H1 (cell line): ENCODE data around the gene TMED10. TPM values are rescaled to one million over a fixed set of nuclear protein-coding genes. Genes with fewer than 3 reads are reported as not detected.

ENCODE experiments used
- CHD1 ChIP-seq: IDR thresholded peaks from 2 replicates; pipeline ENCODE4 v1.6.1; 2012; ENCODE audit warnings: low read depth, low read length, improper control_type of control experiment
- CHD7 ChIP-seq: fragments of 300-600 bp; sonication (generic); IDR thresholded peaks from 2 replicates; pipeline ENCODE4 v1.7.1; 2012; ENCODE audit warnings: low read length, moderate library complexity, mild to moderate bottlenecking, inconsistent platforms; ENCODE audit not compliant: insufficient replicate concordance
- GABPA ChIP-seq: IDR thresholded peaks from 2 replicates; pipeline ENCODE4 v1.6.1; 2011; ENCODE audit warnings: mild to moderate bottlenecking, low read length, moderate library complexity, borderline replicate concordance; ENCODE audit not compliant: insufficient read depth
- JUN ChIP-seq: IDR thresholded peaks from 2 replicates; pipeline ENCODE4 v1.6.1; 2011; ENCODE audit warnings: low read depth, mild to moderate bottlenecking, improper control_type of control experiment, low read length
- RBBP5 ChIP-seq: IDR thresholded peaks from 2 replicates; pipeline ENCODE4 v1.7.1; 2012; ENCODE audit warnings: low read depth, mild to moderate bottlenecking, inconsistent platforms, low read length, moderate library complexity, borderline replicate concordance
- RFX5 ChIP-seq: IDR thresholded peaks from 2 replicates; pipeline ENCODE4 v1.6.1; 2011; ENCODE audit warnings: low read depth, low read length, improper control_type of control experiment, borderline replicate concordance
- SIN3A ChIP-seq, 2 experiments: IDR thresholded peaks in 1 of 2; conservative IDR thresholded peaks in 1 of 2; 2 replicates each; pipeline ENCODE4 v1.6.1; 2011 to 2012; ENCODE audit warnings: low read length in 2 of 2, improper control_type of control experiment in 1 of 2, low read depth in 1 of 2, mild to moderate bottlenecking in 1 of 2
- TAF1 ChIP-seq: IDR thresholded peaks from 2 replicates; pipeline ENCODE4 v1.6.1; 2011; ENCODE audit warnings: mild to moderate bottlenecking, low read depth, low read length
- TCF12 ChIP-seq: IDR thresholded peaks from 2 replicates; pipeline ENCODE4 v1.6.1; 2011; ENCODE audit warnings: low read depth, mild to moderate bottlenecking, low read length
- ZNF274 ChIP-seq: IDR thresholded peaks from 2 replicates; pipeline ENCODE4 v1.7.0; 2012; ENCODE audit warnings: low read length, borderline replicate concordance; ENCODE audit errors: extremely low read depth
- polyA plus RNA-seq, 7 experiments: library from polyadenylated mRNA; depleted of rRNA in 3 of 7; stranded (reverse) in 5 of 7; unstranded in 2 of 7; fragments of >200 nt in 5 of 7; fragments of 200-250 nt in 2 of 7; gene quantifications; 1 replicate in 5 of 7; 2 replicates in 1 of 7; 4 replicates in 1 of 7; pipeline versions ENCODE4 v1.2.1 to v1.2.3, GENCODE V29; 2011 to 2013; ENCODE audit warnings: missing spikeins in 2 of 7, mixed read lengths in 2 of 7
- total RNA-seq: library from RNA; stranded (reverse); fragmentation: NEBNext Ultra II Directional; extraction: Animal tissue kit (Norgen Biotek cat#: 25700); gene quantifications from 2 replicates; pipeline ENCODE4 v1.2.1, GENCODE V29; 2021

TMED10 gene
- total and polyA plus RNA-seq, 2 of the 8 experiments (the other 6 are each of a cell fraction or from before 2014, with no cell fraction given) = 218 to 250 TPM

- TF ChIP-seq CHD7 (no peak), TAF1 (no peak), TCF12 (no peak), GABPA (no peak), JUN (no peak), RBBP5 (no peak), SIN3A (conservative IDR thresholded peaks at IDR 0.05 in 1 of 2, IDR thresholded peaks at IDR 0.05 in 1 of 2; ENCODE audit: low read depth in 1 of 2, low read length in 2 of 2) (no peak), CHD1 (no peak), ZNF274 (no peak), RFX5 (no peak)
Measured at GRCh38 chr14:75163677-75164076, 12.7 kb downstream of the TMED10 start (continued).
